DMS 273 (cell line): ENCODE measurements around the gene SCN9A.
"Not testable (repeated sequence)": the region's sequence is repeated elsewhere in the genome, so short reads cannot be mapped to it uniquely, and the experiment has no call there.

Source experiments
- DNase-seq: peaks from one replicate; lab custom pipeline; 2025; ENCODE audit not compliant: unreplicated experiment; lab: John Stamatoyannopoulos, UW

SCN9A gene

DNA sequence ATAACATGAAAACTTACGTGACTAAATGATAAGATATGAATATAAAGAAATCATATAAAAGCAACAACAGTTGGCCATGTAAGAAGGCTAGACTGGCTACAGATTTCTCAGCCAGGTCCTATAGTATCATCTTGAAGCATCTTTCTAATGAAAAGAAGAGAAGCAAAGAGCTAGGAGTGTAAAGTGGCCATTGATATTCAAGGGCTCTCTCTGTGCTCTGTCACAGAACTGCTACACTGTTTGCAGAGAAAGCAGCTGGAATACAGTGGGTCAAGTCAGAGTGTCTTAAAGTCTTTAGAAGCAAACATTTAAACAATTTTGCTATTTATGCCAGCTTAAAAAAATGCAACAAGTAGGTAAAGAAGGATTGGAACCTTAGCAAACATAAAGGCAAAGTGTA lies 118.8 kb downstream of the SCN9A start:
- DNase-seq, result no peak

DNA sequence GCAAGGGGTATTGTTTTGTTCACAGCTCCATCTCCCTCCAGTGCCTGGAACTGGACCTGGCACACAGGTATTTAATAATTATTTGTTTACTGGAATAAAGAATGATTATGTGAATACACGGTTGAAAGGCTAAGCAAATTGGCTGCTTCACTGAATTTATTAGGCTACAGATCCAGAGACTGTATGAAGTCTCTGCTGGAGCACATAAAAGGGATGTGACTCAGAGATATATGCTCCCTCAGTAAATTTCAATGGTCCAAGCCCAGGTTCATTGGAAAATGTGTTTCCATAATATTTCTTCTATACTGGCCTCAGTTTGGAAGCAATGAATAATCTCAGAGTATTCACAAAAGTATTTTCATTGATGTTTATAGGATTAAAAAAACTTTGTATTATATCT lies 126.4 kb downstream of the SCN9A start:
- no peak for DNase-seq

DNA sequence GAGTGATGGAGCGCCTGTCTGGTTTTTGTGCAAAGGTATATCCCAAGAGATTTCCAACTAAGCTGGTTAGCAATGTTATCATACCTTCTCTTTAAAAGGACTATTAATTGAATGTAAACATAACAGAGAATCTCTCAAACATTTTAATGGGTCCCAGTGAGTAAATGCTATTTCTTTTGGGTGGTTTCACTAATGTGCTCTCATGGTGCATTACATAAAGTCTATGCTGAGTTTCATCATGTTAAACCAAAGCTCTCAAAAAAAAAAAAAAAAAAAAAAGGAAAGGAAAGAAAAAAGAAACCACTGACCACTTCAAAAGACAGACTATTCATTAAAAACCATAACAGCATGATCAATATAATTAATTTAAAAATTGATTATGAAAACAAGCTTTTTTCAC lies 128.8 kb downstream of the SCN9A start:
- no peak for DNase-seq

DNA sequence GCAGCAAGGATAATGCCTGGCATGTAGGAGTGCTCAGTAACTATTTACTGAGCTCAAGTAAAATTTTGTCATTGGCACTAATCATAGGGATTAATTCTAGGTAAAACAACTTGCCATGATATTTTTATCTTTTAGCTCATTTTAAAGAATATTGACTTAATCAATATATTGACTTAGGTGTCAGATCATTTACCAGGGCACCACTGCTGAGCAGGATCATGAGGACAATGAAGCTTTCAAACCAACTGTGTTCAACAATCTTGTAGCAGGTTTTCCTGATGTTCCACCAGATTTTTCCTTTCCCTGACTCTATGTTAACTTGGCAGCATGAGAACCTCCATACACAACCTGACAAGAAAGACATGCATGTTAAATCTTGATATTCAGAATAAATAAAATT lies 133.4 kb downstream of the SCN9A start:
- no peak for DNase-seq

DNA sequence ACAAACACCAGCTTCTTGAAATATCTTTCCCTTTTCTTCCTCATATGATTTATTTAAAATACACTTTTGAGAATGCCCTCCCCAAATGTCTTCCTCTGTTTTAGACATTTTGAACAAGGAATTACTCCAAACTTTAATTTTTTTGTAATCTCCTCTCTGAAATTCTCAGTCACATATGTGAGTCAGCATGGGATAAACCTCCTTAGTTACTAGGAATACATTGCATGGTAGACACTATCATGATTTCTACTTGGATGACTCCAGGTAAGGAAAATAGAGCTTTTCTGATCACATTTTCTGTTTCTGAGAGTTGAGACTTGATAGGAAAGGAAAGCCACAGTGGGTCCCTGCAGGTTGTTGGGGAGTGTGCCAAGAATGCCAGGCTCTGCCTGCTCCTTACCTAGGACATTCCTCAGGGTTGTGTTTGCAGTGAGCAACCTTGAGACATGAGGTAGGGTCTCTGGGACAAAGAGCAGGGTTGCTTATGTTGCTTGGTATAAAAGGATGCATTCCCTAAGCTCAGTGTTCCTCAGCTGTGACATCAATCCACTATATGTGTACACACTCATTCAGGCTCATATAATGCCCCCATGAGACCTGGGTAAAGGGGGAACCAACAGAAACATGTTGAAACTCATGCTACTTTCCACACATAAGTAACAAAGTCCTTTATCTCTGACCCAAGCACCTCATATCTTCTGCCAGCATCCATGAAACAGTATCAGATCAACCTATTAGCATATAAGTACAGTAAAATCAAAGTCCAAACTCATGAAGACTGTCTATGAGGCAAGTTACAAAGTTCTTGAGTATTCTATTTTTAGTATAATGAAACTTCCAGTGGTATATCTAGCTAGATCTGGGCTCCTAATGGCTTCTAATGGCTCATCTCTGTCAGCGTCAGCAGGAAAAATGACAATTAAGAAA lies 135.1 kb downstream of the SCN9A start:
- no peak for DNase-seq

DNA sequence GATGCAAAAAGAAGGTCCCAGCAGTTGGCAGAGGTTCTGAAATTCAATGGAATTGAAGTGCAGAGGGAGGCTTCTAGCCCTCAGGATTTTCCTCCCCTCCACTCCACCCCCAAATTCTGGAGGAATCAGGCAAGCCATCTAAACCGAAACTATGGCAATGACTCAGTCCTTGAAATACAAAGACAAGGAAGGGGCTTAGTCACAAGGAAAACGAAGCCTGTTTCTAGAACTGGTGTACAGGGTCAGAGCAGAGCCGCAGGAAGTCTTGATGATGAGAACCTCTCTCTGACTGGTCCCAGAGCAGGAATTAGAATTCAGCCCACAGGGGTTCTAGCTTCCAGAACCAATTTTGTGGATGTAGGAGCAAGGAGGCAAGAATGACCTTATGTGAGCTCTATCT lies 136.2 kb downstream of the SCN9A start:
- no peak for DNase-seq

DNA sequence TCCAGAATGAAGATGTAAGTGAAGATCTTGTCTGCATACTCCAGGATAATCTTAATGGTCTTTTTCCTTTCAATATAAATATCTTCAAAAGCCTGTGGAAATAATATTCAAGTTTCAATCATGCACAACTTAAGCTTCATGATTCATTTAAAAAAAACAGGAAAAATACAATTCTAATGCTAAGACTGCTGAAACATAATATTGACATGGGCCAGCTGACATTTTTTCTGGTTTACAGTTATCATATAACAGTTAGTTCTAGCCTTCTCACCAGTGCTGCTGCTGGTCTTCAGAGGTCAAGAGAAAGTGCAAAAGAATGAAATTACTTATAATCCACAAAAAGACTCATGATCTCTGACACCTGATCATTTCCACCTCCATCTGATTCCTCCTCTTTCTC lies 137.6 kb downstream of the SCN9A start:
- DNase-seq, result no peak

DNA sequence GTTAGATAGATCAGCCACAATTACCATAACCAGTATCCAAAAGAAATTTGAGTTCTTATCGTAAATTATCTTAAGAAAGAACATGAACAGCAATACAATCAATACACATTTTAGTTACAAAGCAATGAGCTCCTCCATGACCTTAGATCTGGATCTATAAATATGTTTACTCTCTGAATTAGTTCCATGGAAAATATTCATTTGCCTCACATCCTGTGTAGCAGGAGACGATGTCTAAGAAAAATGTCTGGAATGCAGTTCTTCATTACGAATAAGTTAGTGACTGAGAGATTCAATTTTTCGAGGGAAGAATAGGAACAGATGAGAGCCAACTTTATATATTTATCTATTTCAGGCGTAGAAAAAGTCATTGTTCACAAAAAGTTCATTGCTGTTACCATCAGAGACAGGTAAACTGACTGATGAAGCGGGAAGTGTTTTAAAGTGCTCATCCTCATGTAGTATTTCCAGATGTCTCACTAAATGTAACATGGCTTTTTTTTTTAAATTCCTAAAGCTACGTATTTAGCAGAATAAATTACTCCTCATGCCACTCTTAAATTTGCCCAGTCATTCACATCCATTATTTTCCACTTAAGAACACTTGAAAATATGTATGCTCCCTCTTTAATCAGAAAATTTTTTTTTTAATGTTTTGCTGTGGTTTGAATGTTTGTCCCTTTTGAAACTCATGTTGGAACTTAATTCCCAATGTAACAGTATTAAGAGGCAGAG lies 141.5 kb downstream of the SCN9A start:
- no peak for DNase-seq

DNA sequence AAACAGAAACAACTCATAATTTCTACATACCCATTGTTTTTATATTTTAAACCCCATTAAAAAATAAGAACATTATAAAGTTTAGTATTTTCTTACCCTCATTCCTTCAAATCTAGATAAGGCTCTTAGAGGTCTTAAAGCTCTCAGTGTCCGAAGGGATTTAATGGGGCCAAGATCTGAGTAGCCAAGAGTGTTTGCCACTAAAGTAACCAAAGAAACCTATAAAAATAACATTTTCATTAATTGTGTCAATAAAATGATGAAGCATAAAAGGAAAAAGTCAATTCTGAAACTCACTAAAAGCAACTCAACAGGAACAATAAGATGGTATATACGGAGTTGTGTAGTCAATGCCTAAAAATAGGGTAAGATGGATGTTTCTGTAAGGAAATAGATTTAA lies 142.5 kb downstream of the SCN9A start:
- DNase-seq, result no peak

DNA sequence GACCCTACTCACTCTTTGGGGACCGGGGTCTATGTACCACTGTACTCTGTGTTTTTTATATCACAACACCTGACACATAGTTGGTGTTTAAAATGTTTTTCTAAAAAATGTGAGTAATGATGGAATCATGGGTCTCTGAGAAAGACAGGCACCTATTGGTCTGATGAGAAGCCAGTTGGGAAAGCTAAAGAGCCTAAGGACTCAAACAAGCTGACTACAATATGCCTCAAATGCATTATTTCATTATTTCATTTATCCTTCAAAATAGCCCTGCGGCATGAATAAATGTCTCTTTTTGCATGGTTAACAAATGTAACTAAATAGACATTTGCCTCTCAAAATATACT lies 145.0 kb downstream of the SCN9A start:
- no peak for DNase-seq

DNA sequence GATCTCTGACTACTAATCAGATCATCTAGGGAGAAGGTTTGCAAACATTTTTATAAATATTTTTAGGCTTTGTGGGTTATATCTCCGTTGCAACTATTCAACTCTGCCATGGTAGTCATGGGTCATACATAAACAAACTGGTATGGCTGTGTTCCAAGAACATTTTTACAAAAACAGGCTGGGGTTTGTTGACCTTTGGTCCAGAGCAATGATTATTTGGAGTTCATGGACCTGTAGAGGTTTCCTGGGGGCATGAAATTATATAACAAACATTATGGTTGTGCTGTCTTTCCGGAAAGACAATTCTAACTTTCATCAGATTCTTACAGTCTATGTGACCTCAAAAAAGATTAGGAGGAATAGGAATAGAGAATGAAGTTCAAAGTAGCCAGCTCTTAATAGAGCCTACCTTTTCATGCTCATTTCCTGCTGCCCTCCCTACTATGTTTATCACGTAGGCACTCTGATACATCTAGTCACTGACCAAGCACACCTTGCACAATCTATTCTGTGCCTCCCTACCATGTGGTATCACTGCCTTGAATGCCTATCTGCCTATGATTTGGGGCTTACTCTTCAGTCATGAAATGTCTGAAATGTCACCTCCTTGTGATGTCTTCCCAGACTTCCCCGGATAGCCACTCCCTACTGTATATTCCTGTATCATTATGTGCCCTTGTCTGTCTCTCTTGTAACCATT lies 145.6 kb downstream of the SCN9A start:
- no peak for DNase-seq

DNA sequence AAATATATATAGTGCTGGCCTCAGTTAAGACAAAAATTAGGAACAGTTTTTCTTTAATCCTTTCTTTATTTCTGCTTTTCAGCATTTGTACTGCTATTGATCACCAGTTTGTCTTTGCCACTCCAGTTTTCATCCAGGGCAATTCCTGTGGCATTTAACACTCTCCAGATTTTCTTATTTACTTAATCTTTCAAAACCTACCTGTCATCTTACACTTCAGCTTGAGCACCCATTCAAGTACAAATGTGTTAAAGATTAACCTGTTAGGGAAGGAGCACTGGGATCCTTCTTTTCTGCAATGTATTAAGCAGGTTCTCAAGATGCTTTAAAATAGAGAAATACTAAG lies 146.1 kb downstream of the SCN9A start:
- no peak for DNase-seq

DNA sequence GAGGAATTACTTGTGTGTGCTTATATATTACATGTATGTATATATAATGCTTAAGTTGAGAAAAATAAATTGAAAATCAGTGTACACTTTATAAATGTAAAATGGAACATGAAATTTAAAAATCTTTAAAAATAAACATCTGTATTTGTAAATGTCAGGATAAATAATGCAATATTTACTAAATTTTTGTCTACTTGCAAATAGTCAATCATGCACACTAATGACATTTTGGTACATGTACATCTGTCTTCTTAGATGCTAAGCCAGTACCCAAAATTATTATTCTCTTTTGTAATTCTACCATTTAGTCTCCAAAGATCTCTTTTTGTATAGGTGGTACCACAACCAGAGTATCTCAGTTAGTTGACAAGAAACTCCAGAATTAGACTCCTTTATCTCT lies 151.5 kb downstream of the SCN9A start:
- DNase-seq, result no peak

DNA sequence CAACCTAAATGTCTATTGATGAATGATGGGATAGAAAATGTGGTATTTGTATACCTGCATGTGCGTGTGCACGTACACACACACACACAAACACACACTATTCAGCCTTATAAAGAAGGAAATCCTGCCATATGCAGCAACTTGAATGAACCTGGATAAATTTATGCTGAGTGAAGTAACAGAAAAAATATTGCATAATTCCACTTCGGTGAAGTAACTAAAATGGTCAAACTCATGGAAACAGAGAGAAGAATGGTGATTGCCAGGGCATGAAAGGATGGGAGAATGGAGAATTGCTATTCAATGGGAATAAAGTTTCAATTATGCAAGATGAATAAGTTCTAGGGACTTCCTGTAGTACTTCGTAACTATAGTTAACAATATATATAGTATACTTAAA lies 152.4 kb downstream of the SCN9A start:
- DNase-seq, result no peak

DNA sequence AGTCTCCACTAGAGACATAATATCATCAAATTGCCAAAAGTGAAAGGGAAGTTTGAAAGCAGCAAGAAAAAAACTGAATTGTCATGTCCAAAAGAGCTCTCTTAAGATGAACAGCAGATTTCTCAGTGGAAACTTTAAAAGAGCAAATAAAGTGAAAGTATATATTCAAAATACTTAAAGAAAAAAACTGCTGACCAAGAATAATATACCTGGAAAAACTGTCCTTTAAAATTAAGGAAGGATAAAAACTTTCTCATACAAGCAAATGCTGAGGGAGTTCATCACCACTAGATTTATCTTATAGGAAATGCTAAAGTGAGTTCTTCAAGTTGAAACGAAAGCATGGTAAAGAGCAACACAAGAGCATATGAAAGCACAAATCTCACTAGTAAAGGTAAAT lies 164.7 kb downstream of the SCN9A start:
- no peak for DNase-seq

DNA sequence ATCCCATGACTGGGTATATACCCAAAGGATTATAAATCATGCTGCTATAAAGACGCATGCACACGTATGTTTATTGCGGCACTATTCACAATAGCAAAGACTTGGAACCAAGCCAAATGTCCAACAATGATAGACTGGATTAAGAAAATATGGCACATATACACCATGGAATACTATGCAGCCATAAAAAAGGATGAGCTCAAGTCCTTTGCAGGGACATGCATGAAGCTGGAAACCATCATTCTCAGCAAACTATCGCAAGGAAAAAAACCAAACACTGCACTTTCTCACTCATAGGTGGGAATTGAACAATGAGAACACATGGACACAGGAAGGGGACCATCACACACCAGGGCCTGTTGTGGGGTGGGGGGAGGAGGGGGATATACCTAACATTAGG lies 165.8 kb downstream of the SCN9A start:
- DNase-seq, result not testable (repeated sequence)

DNA sequence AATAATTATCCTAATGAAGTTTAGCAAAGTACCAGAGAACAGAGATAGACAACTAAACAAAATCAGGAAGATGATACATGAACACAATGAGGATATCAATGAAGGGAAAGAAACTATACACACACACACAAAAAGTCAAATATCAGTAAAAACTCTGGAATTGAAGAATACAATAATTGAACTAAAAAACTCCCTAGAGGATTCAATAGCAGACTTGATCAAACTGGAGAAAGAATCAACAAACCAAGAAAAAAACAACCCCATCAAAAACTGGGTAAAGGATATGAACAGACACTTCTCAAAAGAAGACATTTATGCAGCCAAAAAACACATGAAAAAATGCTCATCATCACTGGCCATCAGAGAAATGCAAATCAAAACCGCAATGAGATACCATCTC lies 166.4 kb downstream of the SCN9A start:
- not testable (repeated sequence) for DNase-seq

DNA sequence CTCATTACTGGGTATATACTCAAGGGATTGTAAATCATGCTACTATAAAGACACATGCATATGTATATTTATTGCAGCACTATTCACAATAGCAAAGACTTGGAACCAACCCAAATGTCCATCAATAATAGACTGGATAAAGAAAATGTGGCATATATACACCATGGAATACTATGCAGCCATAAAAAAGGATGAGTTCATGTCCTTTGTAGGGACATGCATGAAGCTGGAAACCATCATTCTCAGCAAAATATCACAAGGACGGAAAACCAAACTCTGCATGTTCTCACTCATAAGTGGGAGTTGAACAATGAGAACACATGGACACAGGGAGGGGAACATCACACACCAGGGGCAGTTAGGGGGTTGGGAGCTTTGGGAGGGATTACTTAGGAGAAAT lies 169.6 kb downstream of the SCN9A start:
- DNase-seq, result not testable (repeated sequence)

DNA sequence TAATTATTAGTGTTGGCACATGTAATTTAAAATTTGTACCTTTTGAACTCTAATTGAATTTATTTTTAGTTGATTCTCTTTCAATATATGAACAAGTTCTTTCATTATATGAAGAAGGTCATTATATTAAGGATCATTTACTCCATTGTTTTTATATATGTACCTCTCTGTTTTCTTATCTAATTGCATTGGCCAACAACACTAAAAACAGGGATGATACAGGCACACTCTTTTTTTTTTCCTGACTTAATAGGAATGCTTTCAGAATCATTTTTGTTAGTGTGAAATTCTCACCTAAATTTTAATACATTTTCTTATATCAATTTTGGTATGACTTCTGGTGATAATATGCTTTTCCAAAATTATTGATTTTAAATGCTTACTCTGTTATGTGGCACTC lies 173.0 kb downstream of the SCN9A start:
- no peak for DNase-seq

DNA sequence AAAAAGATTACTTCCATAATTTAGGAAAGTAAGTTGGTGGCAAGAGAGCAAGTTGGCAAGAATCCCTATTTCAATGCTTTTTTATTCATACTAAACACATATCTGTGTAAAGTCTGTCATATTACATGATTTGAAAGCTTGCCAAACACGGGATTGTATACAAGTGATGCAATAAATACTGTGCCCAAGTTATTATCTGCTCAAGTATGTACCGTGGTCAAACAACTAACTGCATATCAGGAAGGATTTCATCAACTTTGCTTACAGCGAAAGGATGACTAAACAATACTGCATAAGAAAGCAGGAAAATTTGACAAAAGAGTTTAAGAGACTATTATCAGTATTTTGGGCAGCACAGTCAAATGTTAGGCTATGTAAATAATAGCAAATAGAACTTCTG lies 178.3 kb downstream of the SCN9A start:
- DNase-seq, result no peak

DNA sequence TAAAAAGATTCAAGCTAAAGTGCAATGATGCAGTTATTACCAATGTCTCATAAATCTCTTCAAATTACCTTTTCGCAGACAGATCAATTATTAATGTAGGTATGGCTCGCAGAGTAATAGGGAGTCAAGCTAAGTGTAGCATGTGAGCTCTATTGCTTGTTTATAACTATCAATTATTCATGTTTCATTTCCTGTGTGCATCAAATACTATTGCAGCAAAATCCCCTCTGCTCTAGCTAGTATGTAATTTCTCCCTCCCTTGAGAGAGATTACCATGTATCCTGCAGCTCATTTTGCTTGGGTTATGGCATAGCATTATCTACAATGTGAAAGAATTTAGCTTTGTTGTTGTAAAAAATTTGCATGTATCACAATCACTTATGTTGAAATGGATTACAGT lies 182.3 kb downstream of the SCN9A start:
- DNase-seq, result no peak

DNA sequence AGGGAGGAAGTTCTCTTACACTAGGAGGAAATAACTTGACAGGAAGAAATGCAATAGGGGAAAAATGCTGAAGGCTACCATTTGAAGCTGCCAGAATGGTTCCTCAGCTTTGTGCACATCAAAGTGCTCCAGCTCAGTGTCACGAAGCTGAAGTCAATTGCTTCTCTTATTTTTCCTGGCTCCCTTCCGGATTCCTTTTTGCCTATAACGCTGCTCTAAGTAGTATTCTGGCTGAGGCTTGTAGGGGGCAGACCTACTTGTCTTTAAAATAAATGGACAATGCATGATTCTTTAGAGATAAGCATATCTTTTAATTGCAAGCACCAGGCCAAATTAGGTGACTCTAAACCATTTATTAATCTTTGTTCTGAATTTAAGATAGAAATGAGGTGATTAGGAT lies 187.7 kb downstream of the SCN9A start:
- no peak for DNase-seq
